NT2/D1 (cell line): Measurements from ENCODE around the gene ALDH7A1.

Experiments
- YY1 ChIP-seq: IDR thresholded peaks from 2 replicates; pipeline ENCODE4 v1.6.1; 2011; ENCODE audit not compliant: insufficient read length, insufficient read depth
- ZNF274 ChIP-seq: IDR thresholded peaks from 2 replicates; pipeline ENCODE4 v1.6.1; 2011; ENCODE audit warnings: mild to moderate bottlenecking, low read depth, low read length

GRCh38 chr5:126520593-126520953 lies 74.4 kb downstream of the ALDH7A1 start:
- TF ChIP-seq ZNF274, result no peak
- TF ChIP-seq YY1, result no peak
